GM19468 (cell line): ENCODE results near the gene COL3A1.

Experiments
- ATAC-seq: cut with Tn5 transposase; IDR thresholded peaks from one replicate; pipeline ENCODE4 v1.9.1; 2021; ENCODE audit warnings: mild to moderate bottlenecking, moderate library complexity, moderate number of reproducible peaks; ENCODE audit not compliant: unreplicated experiment; ENCODE audit errors: extremely low read depth

The COL3A1 gene

DNA sequence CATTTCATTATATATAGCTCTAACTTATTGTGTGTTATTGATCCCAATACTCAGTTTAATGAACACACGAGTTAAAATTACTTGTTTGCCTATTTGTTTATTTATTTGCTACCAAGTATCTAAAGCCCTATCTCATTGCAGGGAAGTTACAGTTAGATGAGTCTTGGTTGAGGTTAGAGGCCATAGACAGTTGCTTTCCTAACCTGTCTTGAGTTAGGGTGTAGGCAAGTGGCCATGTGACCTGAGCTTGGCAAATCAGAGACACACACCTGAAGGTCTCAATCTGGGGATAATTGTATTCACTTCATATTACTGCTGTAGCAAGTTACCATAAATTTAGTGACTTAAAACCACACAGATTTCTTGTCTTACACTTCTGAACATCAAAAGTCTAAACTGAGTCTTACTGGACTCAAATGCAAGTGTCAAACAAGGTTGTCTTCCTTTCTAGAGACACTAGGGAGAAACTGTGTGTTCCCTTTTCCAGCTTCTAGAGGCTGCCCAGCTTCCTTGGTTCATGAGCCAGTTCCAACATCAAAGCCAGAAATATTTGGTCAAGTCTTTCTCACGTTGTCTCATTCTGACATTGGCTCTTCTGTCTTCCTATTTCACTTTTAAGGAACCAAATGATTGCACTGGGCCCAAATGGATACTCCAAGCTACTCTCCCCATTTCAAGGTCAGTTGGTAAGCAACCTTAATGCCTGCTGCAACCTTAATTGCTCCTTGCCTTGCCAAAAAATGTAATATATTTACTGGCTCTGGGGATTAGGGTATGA, 39.7 kb downstream of the COL3A1 start:
- no peak for ATAC-seq

DNA sequence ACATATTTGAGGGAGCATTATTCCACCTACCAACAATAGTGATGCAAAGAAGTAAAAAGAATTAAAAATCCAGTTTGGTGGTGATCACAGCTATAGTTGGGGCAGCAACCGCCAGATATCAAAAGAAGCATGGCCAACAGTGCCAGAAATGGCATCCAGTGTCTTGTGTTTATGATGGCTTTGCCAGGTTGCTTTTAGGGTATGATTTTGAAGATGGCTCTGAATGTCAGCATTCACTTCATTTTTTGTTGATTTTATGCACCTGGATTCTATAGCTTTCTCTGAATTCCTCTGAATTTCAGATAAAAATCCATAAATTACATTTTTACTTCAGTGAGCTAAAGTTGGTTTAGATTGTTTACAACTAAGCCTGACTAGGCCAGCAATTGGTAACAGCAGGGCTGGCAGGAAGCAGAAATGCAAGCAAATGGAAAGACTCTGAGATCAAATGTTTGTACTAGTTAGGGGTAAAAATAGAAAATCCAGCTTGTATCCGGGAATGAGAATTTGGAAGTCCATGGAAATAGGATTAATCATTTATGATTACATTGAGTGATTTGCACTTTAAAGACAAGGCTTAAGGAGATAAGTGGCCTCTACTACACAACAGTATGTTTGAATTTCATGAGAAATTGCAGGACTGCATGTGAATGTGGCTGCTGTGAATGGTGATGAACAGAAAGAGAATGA, 40.4 kb downstream of the COL3A1 start:
- no peak for ATAC-seq

DNA sequence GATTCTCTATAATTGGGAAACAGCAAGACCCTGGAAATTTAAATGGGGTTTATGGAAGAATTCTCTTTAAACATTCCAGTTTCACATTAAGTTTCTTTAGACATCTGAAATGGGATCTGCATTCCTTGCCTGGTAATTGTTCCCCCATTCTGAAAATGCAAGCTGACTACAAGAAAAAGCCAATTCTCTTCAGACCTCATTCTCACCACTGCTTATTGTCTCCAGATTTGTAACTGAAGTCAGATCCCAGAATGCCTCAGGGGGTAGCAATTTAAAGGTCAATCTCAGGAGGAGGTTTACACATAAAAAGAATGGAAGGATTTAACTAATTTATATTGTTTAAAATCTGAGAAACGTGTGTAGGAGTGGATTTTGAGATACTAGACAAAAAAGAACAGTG, 41.2 kb downstream of the COL3A1 start:
- no peak for ATAC-seq

DNA sequence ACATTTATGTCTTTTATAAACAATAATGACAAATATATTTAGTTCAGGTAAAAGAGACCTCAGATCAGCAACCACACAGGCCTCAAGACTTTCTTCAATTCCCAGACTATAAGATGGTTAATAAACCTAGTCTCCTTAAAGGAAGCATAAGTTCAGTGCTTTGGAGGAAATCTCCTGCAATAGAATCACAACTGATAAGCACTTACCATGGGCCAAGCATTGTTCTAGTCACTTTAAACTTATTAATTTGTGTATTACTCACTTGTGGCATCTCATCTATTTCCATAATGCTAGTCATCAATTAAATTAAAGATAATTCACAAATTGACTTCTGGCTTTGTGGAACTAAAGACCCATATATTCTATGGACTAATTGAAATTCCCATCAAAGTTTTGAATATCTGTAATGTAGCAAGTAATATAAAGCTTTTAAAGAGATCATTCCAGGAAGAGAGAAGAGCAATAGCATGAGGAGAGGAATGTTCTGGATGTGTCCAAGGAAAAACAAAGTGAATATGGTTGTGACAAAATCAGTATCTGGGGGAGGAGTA, 42.2 kb downstream of the COL3A1 start:
- no peak for ATAC-seq

DNA sequence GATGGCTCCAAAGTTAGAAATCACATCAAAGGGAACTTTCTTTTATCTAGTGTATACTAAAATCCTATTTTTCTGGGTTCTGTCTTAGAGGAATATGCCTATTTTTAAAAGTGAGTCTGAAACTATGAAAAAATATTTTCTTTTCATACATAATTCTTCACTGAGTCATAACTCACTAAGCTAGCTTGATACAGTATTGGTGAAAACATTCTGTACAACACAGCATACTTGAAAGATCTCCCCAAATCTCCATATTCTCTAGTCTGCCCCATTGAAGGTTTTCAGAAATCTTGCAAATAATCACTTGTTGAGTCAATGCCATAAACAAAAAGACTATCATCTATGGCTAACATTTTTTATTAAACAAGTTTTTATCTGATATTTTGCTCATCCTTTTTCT, 44.5 kb downstream of the COL3A1 start:
- no peak for ATAC-seq

DNA sequence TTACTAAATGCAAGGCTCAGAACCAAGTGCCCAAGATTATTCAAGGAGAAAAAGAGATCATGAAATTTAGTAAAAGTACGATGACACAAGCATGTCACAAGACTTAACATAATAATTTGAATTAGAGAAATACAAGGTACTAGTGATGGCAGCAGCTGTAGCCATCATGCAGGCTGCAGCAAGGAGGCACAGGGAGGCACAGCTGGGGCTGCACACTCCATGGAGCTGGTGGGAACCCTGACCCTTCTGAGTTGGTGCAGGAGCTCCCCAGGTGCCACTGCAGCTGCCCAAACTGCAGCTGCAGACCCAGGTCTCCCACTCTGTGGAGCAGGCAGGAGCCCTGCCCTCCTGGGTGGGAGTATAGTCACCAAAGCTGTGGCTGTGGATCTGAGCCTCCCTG, 46.0 kb downstream of the COL3A1 start:
- no peak for ATAC-seq

DNA sequence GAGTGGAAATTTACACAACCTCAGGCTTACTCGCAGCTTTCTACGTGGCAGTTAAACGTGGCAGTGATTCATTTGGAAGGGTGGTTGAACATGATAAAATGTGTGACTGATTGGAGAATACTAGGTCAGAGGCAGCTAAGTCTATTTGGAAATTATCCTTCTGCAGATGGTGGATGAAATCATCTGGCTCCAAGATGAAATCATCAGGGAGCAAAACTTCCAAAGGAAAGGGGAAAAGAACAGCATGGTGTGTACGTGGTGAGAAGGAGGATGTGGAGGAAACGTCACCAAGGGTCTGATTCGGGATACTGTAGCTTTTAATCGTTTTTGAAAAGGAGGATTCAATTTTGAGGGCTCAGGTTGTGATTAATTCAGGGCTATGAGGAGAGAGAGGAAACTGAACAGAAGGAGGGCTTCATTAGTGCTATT, 47.9 kb downstream of the COL3A1 start:
- no peak for ATAC-seq

DNA sequence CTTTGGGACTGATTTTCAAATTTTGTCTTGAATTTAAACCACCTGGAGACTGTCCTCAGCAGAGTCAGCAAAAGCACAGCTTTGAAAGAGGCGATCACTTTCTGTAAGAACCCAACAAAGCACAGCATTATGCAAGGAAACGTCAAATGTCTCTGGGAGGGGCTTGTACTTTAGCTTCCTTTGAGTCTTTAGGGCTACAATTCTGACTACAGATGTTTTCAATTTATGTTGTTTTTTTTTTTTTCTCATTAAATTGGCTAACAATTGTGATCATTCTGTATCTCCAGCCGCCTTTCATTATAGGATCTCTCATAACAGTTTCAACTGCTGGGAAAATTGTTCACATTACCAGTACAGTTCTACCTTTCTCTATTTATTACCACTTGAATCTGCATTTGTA, 48.3 kb downstream of the COL3A1 start:
- ATAC-seq = no peak

DNA sequence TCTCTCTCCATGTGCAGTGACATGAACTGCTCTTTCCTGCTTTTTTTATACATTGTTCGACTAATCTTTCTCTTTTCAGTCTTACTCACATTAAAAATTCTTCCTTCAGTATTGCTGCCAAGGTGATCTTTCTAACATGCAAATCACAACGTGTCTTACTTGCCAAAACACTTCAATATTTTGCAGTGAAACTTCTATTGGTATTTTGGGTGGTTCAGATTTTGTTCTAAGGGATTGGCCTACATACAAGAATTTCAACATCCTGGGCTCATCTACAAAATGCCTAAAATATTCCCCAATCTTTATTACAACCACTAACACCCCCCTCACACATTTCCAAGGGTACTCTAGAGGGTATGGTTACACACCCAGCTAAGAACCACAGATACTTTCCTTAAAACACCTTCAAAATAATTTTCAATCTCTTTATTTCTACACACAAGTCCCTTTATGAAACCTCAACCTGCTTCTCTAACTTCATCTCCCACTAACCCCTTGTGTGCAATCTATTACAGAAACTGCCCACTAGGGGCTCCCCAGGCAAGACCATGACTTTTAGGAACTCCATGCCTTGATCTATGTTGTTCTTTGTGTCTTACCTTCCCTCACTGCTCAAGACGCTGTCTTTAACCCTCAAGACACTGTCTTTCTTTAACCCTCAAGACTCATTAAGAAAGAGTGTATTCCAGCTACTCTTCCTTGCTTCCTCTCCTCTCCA, 50.9 kb downstream of the COL3A1 start:
- no peak for ATAC-seq

DNA sequence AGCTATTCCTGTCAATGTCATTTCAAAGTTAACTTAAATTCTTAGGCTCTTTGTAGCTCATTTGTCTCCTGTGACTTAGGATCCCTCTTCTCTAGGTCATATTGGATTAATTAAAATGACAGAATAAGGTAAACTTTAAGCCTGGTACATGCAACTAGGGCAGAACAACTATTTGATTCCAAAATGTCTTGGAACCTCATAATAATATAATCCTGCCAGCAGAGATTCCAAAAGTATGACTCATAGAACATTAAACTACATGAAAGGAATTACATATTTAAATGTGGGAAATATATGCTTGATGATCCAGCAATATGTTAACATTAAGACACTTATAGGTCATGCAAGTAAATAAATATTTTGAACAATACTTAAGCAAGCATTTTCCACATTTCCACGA, 63.3 kb downstream of the COL3A1 start:
- no peak for ATAC-seq

DNA sequence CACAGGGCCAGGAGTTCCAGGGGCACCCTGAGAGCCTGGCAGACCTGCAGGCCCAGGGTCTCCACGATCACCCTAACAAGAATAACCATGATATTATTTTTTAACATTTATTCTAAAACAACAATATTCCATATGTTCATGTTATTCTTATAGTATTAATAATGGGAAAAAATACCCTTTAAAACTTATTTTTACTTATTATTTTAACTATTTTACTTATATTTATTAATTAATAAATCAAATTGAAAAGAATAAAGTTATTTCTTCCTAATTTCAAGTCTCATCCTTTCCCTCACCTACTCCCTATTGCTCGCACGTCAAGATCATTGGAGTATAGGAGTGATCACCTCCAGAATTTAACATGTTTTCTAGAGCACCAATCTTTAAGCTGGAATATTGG, 71.7 kb downstream of the COL3A1 start:
- no peak for ATAC-seq

DNA sequence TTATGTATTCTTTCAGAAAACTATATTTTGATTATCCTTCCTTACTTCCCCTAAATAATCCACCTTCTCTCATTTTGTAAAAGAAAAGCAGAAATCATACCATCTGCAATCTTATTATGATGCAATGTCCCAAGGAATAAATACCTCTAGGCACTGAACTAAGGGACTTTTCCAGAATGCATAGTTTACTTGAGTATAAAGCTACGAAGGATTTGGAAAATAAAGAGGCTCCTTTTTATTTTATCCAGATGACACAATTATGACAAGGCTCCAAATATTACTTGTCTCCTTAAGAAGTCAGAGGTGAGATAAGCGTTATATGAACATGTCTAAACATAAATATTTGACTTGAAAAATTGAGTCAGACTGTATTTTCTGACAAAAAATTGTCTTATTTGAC, 72.1 kb downstream of the COL3A1 start:
- ATAC-seq = no peak

DNA sequence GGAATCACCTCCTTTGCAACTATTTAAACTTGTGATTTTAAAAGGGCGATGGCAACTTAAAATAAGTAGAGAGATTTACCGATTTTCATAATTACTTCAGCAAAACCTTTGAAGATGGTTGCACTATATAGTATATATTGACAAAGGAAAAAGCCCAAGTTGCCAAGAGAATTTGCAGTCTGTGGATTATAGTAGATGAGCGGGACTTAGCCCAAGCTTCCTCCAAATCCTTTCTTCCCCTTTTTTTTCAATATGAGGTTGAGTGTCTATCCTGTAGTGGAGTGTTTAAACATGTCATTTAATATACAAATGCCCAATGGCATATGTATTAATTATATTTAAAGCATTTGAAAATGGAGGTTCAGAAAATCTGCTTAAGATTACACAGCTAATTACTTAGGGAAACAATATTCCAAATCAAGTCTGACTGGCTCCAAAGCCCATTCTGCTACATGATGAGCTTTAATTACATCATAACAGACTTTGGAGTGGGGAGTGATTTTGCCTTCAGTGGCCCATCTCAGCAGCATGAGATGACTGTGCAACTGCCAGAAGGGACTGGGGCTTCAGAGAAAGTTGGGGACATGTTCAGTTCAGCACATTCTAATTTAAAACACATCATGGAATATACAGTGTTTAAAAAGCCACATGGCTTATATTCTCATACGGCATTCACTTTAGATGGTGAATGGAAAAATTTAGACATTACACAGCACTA, 73.2 kb downstream of the COL3A1 start:
- ATAC-seq = no peak

DNA sequence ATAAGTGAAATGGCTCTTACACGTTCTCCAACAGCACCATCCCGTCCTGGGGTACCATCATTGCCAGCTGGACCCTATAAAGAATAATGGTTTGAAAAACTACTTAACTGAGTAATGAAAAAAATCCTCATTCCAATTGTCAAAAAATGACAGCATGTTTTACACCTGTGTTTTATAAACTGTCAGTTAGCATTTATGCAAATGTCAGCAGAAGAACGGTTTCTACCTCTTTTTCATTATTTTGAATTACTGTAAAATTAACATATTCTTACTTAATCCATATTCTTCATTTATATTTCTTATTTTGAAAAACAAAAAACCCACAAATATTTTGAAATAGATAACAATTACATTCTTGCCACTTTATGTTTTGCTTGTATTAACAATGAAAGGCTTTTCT, 74.0 kb downstream of the COL3A1 start:
- no peak for ATAC-seq

DNA sequence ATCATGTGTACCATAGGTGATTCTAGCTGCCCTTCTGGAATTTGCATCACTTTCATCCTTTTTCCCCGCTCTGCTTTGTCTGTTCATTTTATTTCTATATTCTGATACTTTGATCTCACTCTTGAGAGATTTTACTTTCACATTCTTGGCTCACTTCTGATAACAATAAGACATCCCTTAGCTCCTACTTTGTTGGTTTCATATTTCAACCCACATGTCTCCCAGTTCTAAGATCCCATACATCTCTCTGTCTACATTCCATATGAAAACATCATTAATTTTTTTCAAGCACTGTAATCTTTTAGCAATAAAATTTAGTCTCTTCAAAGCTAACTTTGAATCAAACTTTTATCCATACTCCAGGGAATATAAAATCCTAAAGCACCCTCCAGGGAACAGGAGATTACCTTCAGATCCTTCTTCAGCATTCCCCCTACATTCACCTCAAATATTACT, 75.6 kb downstream of the COL3A1 start:
- no peak for ATAC-seq

DNA sequence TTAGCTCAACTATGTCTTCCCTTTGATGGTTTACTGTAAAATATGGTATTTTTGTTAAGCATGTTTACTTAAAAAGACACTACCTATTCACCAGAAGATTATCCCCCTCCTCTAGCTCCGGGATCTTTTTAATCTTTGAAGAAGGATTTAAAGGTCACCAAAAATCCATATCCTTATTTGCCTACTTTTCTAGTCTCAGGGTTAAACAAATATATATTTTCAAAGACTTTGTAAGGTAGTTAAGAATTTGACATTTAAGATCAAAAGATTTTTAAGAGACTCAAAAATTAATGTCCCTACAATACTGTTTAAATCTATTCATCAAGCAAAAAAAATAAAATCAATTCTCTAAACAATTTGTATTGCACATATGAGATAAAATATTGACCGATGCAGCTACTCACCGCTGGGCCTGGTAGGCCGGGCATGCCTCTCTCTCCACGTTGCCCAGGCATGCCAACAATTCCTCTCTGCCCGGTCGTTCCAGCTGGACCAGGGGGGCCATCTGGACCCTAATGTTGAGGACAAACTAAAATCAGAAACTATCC, 76.1 kb downstream of the COL3A1 start:
- no peak for ATAC-seq

DNA sequence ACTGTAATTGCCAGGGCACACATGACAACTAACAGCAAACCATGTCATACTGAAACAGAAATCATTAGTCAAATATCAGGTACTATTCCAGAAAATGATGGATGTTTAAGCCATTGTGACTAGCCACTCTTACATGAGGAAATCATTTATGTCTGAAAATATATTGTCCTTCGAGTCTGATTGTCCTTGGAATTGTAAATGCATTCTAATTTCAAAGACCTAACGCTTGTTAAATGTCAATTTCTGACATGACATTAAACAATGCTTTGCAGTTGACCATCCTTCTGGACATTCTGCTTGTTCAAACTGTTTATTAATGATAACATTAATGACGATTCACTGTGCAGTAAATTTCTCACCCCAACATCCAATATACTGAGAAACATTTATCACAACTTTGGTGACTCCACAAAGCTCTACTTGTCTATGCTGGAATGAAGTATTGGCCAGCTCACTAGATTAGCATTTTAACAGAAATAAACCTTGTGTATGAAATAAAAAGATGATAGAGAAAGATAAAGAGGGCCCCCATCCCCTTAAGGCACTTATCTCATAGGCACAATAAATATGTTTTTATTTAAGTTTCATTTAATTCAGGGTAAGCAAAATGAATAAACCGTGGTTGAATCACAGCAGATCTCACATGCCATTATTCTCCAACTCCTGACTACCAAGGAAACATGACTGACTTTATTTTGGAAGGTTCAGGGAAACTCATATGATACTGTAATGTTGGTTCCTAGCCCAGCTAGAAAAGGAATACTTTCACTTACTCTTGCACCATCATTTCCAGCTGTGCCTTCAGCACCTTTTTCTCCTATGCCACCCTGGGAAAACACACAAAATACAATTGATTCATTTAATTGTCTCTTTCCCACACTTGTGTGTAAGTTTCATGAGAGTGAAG, 82.3 kb downstream of the COL3A1 start:
- no peak for ATAC-seq

DNA sequence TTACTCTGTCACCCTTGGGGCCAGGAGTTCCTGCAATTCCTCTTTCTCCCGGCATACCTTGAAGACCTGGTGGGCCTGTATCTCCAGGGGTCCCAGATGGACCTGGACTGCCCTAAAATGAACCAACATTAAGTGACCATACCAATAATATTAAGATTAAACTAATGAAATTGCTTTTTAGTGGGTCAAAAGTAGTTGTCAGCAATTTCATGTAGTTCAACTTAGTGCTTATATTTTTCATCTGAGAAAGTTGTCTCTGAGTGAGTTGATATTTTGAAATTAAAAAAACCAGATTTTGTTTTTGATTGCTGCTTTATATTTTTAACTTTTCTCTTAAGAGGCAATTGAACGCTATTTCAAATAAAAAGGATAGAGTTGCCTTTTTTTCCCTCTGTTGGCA, 83.1 kb downstream of the COL3A1 start:
- no peak for ATAC-seq

DNA sequence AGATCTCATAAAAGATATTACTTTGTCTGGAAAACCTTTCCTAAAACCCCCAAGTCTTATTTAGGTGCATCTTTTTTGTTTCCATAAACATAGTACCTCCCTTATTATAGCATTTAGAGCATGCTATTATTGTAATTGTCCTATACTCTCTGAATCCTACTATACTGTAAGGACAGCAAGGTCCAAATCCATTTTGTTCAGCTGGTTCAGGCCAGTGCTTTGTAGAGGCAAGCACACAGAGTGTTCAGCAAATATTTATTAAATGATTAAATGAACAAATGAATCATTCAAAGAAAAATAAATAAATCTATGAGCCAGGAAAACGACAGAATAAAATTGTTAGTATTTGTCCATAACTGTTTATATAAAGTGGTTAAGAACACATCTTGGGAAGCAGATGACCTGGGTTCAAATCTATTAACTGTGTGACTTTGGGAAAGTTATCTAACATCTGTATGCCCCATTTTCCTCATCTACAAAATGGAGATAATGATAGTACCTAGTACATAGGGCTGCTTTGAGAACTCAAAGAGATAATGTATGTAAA, 86.0 kb downstream of the COL3A1 start:
- ATAC-seq = no peak
